ENCODE measurements around the gene BMP7.

Gene BMP7

GRCh38 chr20:57312138-57312537 is 45.7 kb upstream of the BMP7 start:
- Mint-ChIP-seq H3K27me3 (ENCODE audit: low read depth) (peaks cover 24% of the 10 kb centered on the region), H3K27ac (no peak overlapping the region), H3K4me3 (no peak overlapping the region), H3K36me3 (ENCODE audit: low read depth) (no peaks in the 10 kb centered on the region), H3K9me3 (no peaks in the 10 kb centered on the region), H3K4me1 (peaks cover 5% of the 10 kb centered on the region)
- no peak for TF ChIP-seq CTCF (IDR thresholded peaks at IDR 0.05; ENCODE audit: unreplicated experiment in 3 of 3)

- Mint-ChIP-seq H3K9me3 (no peaks in the 10 kb centered on the region), H3K27me3 (ENCODE audit: low read depth) (peaks cover 26% of the 10 kb centered on the region), H3K36me3 (ENCODE audit: low read depth) (no peaks in the 10 kb centered on the region), H3K4me1 (peaks cover 5% of the 10 kb centered on the region), H3K27ac (no peak overlapping the region), H3K4me3 (no peak overlapping the region)
- TF ChIP-seq CTCF (IDR thresholded peaks at IDR 0.05; ENCODE audit: unreplicated experiment in 3 of 3), result no peak
Measured at GRCh38 chr20:57310821-57311514, 44.5 kb upstream of the BMP7 start.

- no peaks in the 10 kb centered on the region for H3K36me3 Mint-ChIP-seq (ENCODE audit: low read depth)
- no peaks in the 10 kb centered on the region for H3K9me3 Mint-ChIP-seq
- H3K27ac Mint-ChIP-seq, result no peak overlapping the region
- no peak overlapping the region for H3K4me3 Mint-ChIP-seq
- peaks cover 24% of the 10 kb centered on the region for H3K27me3 Mint-ChIP-seq (ENCODE audit: low read depth)
- peaks cover 5% of the 10 kb centered on the region for H3K4me1 Mint-ChIP-seq
- no peak for TF ChIP-seq CTCF (IDR thresholded peaks at IDR 0.05; ENCODE audit: unreplicated experiment in 3 of 3)
Measured at GRCh38 chr20:57309544-57310115, 43.2 kb upstream of the BMP7 start.

GRCh38 chr20:57308451-57309271 is 42.2 kb upstream of the BMP7 start:
- Mint-ChIP-seq H3K4me1 (peaks cover 5% of the 10 kb centered on the region), H3K9me3 (no peaks in the 10 kb centered on the region), H3K27me3 (ENCODE audit: low read depth) (peaks cover 22% of the 10 kb centered on the region), H3K27ac (no peak overlapping the region), H3K36me3 (ENCODE audit: low read depth) (no peaks in the 10 kb centered on the region), H3K4me3 (no peak overlapping the region)
- TF ChIP-seq CTCF (IDR thresholded peaks at IDR 0.05; ENCODE audit: unreplicated experiment in 3 of 3), result no peak

GRCh38 chr20:57306747-57307146 is 40.3 kb upstream of the BMP7 start:
- peaks cover 5% of the 10 kb centered on the region for H3K4me1 Mint-ChIP-seq
- no peak for TF ChIP-seq CTCF (IDR thresholded peaks at IDR 0.05; ENCODE audit: unreplicated experiment in 3 of 3)
- H3K27me3 Mint-ChIP-seq (ENCODE audit: low read depth), result peaks cover 32% of the 10 kb centered on the region
- H3K36me3 Mint-ChIP-seq (ENCODE audit: low read depth), result no peaks in the 10 kb centered on the region
- H3K9me3 Mint-ChIP-seq, result no peaks in the 10 kb centered on the region
- no peak overlapping the region for H3K4me3 Mint-ChIP-seq
- no peak overlapping the region for H3K27ac Mint-ChIP-seq
